ENCODE data around the gene LHX4.

Gene LHX4

DNA sequence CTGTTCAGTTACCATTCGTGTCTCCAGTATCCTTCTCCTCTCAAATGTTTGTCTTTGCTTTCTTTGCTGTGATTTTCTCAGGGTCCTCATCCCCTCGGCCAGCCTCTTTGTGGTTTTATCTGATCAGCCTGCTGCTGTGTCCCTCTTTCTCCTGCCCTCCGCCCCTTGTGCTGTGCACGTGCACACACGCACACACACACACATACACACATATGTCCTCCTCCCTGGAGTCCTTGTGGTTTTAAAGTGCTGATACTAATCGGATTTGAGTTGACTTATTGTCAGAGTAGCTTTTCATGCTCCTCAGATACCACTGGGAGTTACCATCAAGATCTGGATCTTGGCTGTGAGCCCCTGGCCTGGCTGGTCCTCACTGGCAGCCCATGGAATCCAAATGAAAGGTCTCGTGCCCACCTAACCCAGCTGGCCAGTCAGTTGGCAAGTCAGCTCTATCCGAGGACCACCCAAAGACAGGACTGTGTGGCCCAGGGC is 41.3 kb upstream of the LHX4 start:
- no peak overlapping the region for H3K27ac ChIP-seq (ENCODE audit: low read depth, low read length)
- H3K9ac ChIP-seq (ENCODE audit: low read length) = no peak overlapping the region
- no peaks in the 10 kb centered on the region for H3K4me1 ChIP-seq (ENCODE audit: insufficient read depth, low read length)
- no peaks in the 10 kb centered on the region for H3K9me3 ChIP-seq (ENCODE audit: low read length)
- H3K4me3 ChIP-seq (ENCODE audit: low read depth in 1 of 2, low read length in 2 of 2) = no peak overlapping the region
- H3K36me3 ChIP-seq (ENCODE audit: insufficient read depth, low read length) = peaks cover 70% of the 10 kb centered on the region
- no peaks in the 10 kb centered on the region for H3K27me3 ChIP-seq (ENCODE audit: control insufficient read depth in 1 of 2, insufficient read depth in 2 of 2, low read length in 2 of 2)

DNA sequence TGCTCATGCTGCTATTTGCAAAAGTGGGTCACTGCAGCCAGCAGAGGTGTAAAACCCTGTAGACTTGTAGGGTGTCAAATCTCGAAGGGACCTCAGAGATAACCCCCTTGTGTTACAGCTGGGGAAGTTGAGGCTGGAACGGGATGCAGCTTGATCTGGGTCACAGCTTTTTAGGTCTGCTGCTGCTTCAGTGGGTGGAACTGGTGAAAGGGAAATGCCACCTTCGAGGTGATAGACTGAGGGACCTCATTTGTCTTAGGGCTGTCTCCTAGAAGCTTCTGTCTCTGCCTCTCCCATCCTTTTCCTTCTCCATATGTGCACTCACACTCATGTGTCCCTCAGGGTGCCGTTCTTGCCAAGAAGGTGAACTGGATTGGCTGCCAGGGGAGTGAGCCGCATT is 40.0 kb upstream of the LHX4 start:
- H3K4me1 ChIP-seq (ENCODE audit: insufficient read depth, low read length) = no peaks in the 10 kb centered on the region
- peaks cover 63% of the 10 kb centered on the region for H3K36me3 ChIP-seq (ENCODE audit: insufficient read depth, low read length)

DNA sequence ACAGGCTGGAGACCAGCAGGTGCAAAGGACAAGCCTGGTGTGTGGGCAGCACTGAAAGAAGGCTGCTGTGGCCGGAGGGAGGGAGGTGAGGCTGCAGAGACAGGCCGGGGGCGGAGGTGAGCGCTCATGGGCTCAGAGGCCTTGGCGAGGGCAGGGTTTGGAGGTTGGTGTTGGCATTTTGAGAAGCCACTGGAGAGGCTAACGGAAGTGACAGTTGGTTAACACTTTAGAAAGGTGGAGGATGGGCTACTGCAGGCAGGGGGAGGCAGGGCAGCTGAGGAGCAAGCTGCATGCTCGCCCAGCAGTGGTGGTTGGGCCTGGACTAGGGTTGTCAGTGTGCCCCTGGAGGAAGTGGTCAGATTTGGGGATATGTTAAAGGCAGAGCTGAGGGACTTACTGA is 37.9 kb upstream of the LHX4 start:
- H3K4me1 ChIP-seq (ENCODE audit: insufficient read depth, low read length) = no peaks in the 10 kb centered on the region
- no peak overlapping the region for H3K9ac ChIP-seq (ENCODE audit: low read length)
- H3K27ac ChIP-seq (ENCODE audit: low read depth, low read length) = no peak overlapping the region
- peaks cover 49% of the 10 kb centered on the region for H3K36me3 ChIP-seq (ENCODE audit: insufficient read depth, low read length)
- no peaks in the 10 kb centered on the region for H3K27me3 ChIP-seq (ENCODE audit: control insufficient read depth in 1 of 2, insufficient read depth in 2 of 2, low read length in 2 of 2)
- H3K4me3 ChIP-seq (ENCODE audit: low read depth in 1 of 2, low read length in 2 of 2) = no peak overlapping the region
- no peaks in the 10 kb centered on the region for H3K9me3 ChIP-seq (ENCODE audit: low read length)

More for the DNA sequence above, 40.0 kb upstream of the LHX4 start:
- no peak overlapping the region for H3K27ac ChIP-seq (ENCODE audit: low read depth, low read length)
- no peak overlapping the region for H3K4me3 ChIP-seq (ENCODE audit: low read depth in 1 of 2, low read length in 2 of 2)
- H3K9ac ChIP-seq (ENCODE audit: low read length) = no peak overlapping the region
- no peaks in the 10 kb centered on the region for H3K27me3 ChIP-seq (ENCODE audit: control insufficient read depth in 1 of 2, insufficient read depth in 2 of 2, low read length in 2 of 2)
- H3K9me3 ChIP-seq (ENCODE audit: low read length) = no peaks in the 10 kb centered on the region

DNA sequence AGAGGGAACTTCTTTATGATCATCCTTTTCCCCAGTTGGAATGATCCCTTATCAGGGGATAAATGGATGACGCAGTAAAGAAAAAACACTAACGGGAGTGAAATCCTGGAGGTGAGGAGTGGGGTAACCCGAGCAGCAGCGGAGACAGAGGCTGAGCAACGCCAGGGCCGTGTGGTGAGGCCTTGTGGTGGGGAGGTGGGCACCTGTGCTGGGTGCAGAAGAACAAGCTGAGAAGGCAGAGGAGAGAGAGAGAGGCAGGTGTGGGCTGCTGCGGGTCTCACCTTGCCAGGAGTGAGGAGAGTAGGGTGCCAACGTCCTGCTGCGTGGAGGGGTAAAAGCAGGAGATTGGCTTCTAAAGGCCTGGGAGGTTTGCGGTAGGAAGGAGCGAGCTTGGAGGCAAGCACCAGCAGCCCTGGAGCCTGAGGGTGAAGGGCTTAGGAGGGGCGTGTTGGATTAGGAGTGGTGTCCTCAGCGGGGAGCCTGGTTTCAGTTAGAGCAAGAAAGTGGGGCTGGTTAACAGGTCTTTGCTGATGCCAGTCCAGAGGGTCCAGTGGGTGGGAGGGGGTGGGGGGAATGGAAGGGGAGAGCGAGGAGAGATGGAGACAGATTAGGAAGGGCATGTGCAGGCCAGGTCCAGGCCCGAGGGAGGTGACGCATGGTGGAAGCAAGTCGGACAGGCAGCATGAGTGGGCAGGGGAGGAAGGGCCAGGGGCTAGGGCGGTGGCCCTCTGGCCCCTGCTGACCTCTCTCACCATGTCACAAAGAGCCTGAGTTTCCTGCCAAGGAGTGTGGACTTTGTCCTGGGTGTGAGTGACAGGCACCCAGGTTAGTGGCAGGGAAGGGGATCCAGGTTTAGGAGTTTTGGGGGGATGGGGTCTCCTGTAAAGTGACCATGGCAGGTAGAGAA is 36.7 kb upstream of the LHX4 start:
- no peaks in the 10 kb centered on the region for H3K9me3 ChIP-seq (ENCODE audit: low read length)
- no peaks in the 10 kb centered on the region for H3K27me3 ChIP-seq (ENCODE audit: control insufficient read depth in 1 of 2, insufficient read depth in 2 of 2, low read length in 2 of 2)
- no peak overlapping the region for H3K9ac ChIP-seq (ENCODE audit: low read length)
- H3K27ac ChIP-seq (ENCODE audit: low read depth, low read length) = no peak overlapping the region
- H3K4me3 ChIP-seq (ENCODE audit: low read depth in 1 of 2, low read length in 2 of 2) = no peak overlapping the region
- no peaks in the 10 kb centered on the region for H3K4me1 ChIP-seq (ENCODE audit: insufficient read depth, low read length)
- H3K36me3 ChIP-seq (ENCODE audit: insufficient read depth, low read length) = peaks cover 40% of the 10 kb centered on the region

DNA sequence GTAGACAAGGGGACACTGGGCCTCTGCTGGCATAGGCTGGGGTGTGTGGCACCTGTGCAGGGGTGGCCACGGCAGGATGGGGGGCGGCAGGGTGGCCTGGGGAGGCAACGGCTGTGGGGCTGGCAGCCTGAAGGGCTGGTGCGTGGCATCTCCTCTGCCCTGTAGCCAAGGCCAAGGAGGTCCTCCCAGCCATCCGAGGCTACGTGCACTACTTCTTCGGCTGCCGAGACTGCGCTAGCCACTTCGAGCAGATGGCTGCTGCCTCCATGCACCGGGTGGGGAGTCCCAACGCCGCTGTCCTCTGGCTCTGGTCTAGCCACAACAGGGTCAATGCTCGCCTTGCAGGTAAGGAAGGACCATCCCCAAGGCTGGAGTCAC is 36.0 kb upstream of the LHX4 start:
- H3K9ac ChIP-seq (ENCODE audit: low read length) = no peak overlapping the region
- H3K27me3 ChIP-seq (ENCODE audit: control insufficient read depth in 1 of 2, insufficient read depth in 2 of 2, low read length in 2 of 2) = no peaks in the 10 kb centered on the region
- no peak overlapping the region for H3K27ac ChIP-seq (ENCODE audit: low read depth, low read length)
- peaks cover 40% of the 10 kb centered on the region for H3K36me3 ChIP-seq (ENCODE audit: insufficient read depth, low read length)
- H3K4me1 ChIP-seq (ENCODE audit: insufficient read depth, low read length) = no peaks in the 10 kb centered on the region
- no peak overlapping the region for H3K4me3 ChIP-seq (ENCODE audit: low read depth in 1 of 2, low read length in 2 of 2)
- no peaks in the 10 kb centered on the region for H3K9me3 ChIP-seq (ENCODE audit: low read length)

DNA sequence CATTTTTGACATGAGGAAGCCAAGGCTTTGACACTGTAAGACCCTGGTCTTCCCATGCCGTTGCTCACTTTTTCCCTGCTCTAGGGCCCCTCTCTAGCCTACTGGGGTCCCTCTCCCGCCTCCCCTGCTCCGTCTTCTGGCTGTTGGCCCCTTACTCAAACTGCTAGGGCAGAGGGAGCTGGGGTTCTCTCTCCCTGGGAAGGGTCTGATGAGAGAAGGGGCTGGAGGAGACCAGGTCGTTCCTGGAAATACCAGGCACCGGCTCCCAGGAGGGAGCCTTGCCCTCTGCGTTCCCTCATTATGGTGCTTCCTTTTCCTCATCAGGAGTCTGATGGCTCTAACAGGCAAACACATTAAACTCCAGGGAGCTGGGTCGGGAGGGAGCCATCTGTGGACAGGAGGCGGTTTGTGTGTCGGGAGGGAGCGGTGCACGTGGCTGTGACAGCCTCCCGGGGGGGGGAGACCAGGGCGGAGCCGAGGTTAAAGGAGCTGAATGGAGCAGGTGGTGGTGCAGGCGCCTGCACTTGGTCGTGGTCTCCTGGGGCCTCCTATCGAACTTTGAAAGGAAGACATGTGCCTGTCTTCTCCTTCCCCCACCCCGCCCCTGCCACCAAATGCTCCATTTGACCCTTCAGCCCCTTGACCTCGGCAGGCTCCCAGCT is 35.4 kb upstream of the LHX4 start:
- Histone ChIP-seq H3K4me1 (ENCODE audit: insufficient read depth, low read length) (no peaks in the 10 kb centered on the region), H3K9me3 (ENCODE audit: low read length) (no peaks in the 10 kb centered on the region), H3K36me3 (ENCODE audit: insufficient read depth, low read length) (peaks cover 40% of the 10 kb centered on the region), H3K9ac (ENCODE audit: low read length) (no peak overlapping the region), H3K27ac (ENCODE audit: low read depth, low read length) (no peak overlapping the region), H3K27me3 (ENCODE audit: control insufficient read depth in 1 of 2, insufficient read depth in 2 of 2, low read length in 2 of 2) (no peaks in the 10 kb centered on the region), H3K4me3 (ENCODE audit: low read depth in 1 of 2, low read length in 2 of 2) (no peak overlapping the region)

DNA sequence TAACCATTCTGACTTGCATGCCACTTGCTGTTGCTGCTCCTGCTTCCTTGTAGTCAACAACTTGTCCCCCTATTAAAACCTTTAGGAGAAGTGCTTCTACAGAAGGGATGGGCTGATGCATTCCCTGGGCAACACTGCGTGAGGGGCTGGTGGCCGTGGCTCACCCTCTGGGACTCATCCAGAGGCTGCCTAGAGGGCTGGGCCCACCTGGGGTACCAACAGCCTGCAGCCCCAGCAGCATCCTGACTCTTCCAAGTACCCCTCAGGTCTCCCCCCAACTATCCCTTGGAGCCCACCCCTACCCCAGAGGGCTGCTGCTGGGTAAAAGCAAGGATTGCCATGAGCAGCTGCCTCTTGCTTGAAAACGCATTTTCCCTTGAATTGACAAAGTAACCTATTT is 34.7 kb upstream of the LHX4 start:
- H3K27ac ChIP-seq (ENCODE audit: low read depth, low read length) = no peak overlapping the region
- no peaks in the 10 kb centered on the region for H3K9me3 ChIP-seq (ENCODE audit: low read length)
- H3K4me1 ChIP-seq (ENCODE audit: insufficient read depth, low read length) = no peaks in the 10 kb centered on the region
- H3K36me3 ChIP-seq (ENCODE audit: insufficient read depth, low read length) = peaks cover 33% of the 10 kb centered on the region
- H3K27me3 ChIP-seq (ENCODE audit: control insufficient read depth in 1 of 2, insufficient read depth in 2 of 2, low read length in 2 of 2) = no peaks in the 10 kb centered on the region
- no peak overlapping the region for H3K4me3 ChIP-seq (ENCODE audit: low read depth in 1 of 2, low read length in 2 of 2)
- H3K9ac ChIP-seq (ENCODE audit: low read length) = no peak overlapping the region

DNA sequence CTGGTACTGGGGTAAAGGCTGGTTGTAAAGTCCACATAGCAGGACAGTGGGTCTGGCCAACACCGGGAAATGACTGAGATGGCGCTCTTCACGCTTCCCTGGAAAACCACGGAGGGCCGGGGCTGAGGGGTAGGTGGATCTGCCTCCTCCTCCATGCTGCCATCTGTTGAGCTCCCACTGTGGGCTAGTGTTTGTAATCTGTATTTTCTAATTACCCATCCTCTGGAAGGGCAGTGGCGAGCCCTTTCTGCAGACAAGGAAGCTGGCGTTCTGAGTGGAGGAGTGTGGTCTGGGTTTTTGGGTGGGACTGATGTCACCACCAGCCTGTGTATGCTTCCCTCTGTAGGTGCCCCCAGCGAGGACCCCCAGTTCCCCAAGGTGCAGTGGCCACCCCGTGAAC is 34.1 kb upstream of the LHX4 start:
- peaks cover 27% of the 10 kb centered on the region for H3K36me3 ChIP-seq (ENCODE audit: insufficient read depth, low read length)
- no peaks in the 10 kb centered on the region for H3K27me3 ChIP-seq (ENCODE audit: control insufficient read depth in 1 of 2, insufficient read depth in 2 of 2, low read length in 2 of 2)

DNA sequence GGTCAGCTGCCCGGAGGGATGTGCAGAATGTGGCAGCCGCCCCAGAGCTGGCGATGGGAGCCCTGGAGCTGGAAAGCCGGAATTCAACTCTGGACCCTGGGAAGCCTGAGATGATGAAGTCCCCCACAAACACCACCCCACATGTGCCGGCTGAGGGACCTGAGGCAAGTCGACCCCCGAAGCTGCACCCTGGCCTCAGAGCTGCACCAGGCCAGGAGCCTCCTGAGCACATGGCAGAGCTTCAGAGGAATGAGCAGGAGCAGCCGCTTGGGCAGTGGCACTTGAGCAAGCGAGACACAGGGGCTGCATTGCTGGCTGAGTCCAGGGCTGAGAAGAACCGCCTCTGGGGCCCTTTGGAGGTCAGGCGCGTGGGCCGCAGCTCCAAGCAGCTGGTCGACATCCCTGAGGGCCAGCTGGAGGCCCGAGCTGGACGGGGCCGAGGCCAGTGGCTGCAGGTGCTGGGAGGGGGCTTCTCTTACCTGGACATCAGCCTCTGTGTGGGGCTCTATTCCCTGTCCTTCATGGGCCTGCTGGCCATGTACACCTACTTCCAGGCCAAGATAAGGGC is 33.5 kb upstream of the LHX4 start:
- Histone ChIP-seq H3K9ac (ENCODE audit: low read length) (no peak overlapping the region), H3K36me3 (ENCODE audit: insufficient read depth, low read length) (peaks cover 21% of the 10 kb centered on the region), H3K27me3 (ENCODE audit: control insufficient read depth in 1 of 2, insufficient read depth in 2 of 2, low read length in 2 of 2) (no peaks in the 10 kb centered on the region), H3K27ac (ENCODE audit: low read depth, low read length) (no peak overlapping the region), H3K4me3 (ENCODE audit: low read depth in 1 of 2, low read length in 2 of 2) (no peak overlapping the region), H3K9me3 (ENCODE audit: low read length) (no peaks in the 10 kb centered on the region), H3K4me1 (ENCODE audit: insufficient read depth, low read length) (no peaks in the 10 kb centered on the region)

More for the DNA sequence above, 34.1 kb upstream of the LHX4 start:
- H3K4me1 ChIP-seq (ENCODE audit: insufficient read depth, low read length) = no peaks in the 10 kb centered on the region
- no peaks in the 10 kb centered on the region for H3K9me3 ChIP-seq (ENCODE audit: low read length)
- H3K9ac ChIP-seq (ENCODE audit: low read length) = no peak overlapping the region
- no peak overlapping the region for H3K27ac ChIP-seq (ENCODE audit: low read depth, low read length)
- H3K4me3 ChIP-seq (ENCODE audit: low read depth in 1 of 2, low read length in 2 of 2) = no peak overlapping the region

DNA sequence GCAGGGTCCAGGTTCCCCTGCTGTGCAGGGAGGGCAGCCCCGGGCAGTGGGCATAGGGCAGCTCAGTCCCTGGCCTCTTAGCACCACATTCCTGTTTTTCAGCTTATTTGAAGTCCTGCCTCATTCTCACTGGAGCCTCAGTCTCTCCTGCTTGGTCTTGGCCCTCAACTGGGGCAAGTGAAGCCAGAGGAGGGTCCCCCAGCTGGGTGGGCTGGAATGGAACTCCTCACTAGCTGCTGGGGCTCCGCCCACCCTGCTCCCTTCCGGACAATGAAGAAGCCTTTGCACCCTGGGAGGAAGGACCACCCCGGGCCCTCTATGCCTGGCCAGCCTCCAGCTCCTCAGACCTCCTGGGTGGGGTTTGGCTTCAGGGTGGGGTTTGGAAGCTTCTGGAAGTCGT is 32.8 kb upstream of the LHX4 start:
- Histone ChIP-seq H3K9ac (ENCODE audit: low read length) (no peak overlapping the region), H3K27me3 (ENCODE audit: control insufficient read depth in 1 of 2, insufficient read depth in 2 of 2, low read length in 2 of 2) (no peaks in the 10 kb centered on the region), H3K27ac (ENCODE audit: low read depth, low read length) (no peak overlapping the region), H3K4me1 (ENCODE audit: insufficient read depth, low read length) (no peaks in the 10 kb centered on the region), H3K9me3 (ENCODE audit: low read length) (no peaks in the 10 kb centered on the region), H3K36me3 (ENCODE audit: insufficient read depth, low read length) (peaks cover 15% of the 10 kb centered on the region), H3K4me3 (ENCODE audit: low read depth in 1 of 2, low read length in 2 of 2) (no peak overlapping the region)

DNA sequence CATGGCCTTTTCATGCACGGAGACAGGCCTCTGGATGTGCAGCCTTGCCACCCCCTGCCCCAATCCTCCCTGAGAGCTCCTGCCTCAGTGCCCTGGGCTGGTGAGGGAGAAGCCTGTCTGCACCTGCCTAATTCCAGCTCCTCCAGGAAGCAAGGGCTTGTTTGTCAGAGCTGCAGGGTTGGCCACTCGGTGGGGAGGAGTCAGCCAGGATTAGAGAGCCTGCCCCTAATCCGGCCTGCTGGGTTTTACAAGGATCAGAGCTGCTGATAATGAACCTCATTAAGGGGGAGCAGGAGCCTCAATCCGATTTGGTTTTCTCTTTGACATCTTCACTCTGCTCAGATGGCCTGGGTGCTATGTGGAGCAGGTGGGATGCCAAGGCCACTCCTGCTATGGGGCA is 31.9 kb upstream of the LHX4 start:
- H3K27me3 ChIP-seq (ENCODE audit: control insufficient read depth in 1 of 2, insufficient read depth in 2 of 2, low read length in 2 of 2) = no peaks in the 10 kb centered on the region
- H3K27ac ChIP-seq (ENCODE audit: low read depth, low read length) = no peak overlapping the region
- no peaks in the 10 kb centered on the region for H3K9me3 ChIP-seq (ENCODE audit: low read length)
- no peak overlapping the region for H3K4me3 ChIP-seq (ENCODE audit: low read depth in 1 of 2, low read length in 2 of 2)
- no peak overlapping the region for H3K9ac ChIP-seq (ENCODE audit: low read length)
- no peaks in the 10 kb centered on the region for H3K4me1 ChIP-seq (ENCODE audit: insufficient read depth, low read length)
- peaks cover 11% of the 10 kb centered on the region for H3K36me3 ChIP-seq (ENCODE audit: insufficient read depth, low read length)

Measured in muscle layer of colon (tissue), 2 donors.